NCI-H2171 treated with DMSO at 0.1 percent for 48 hours (cell line): Measurements from ENCODE around the gene PRPF31.
"Not testable (repeated sequence)": the region's sequence is repeated elsewhere in the genome, so short reads cannot be mapped to it uniquely, and the experiment has no call there.

Source experiments
- DNase-seq: peaks from one replicate; lab custom pipeline; 2025; lab: John Stamatoyannopoulos, UW

Gene PRPF31

GRCh38 chr19:54164369-54165068, 49.0 kb downstream of the PRPF31 start:
- DNase-seq, result no peak

GRCh38 chr19:54165222-54165621, 49.7 kb downstream of the PRPF31 start:
- no peak for DNase-seq

- DNase-seq, result peak; percentile 63
These were observed 52.8 kb downstream of the PRPF31 start for GRCh38 chr19:54168174-54168917.

- DNase-seq, result no peak
These were observed 53.7 kb downstream of the PRPF31 start for GRCh38 chr19:54169149-54169740.

GRCh38 chr19:54171736-54172431, 56.3 kb downstream of the PRPF31 start:
- DNase-seq, result not testable (repeated sequence)

GRCh38 chr19:54172471-54173358, 57.2 kb downstream of the PRPF31 start, which contains the start of gene TMC4:
Gene TMC4, minus strand, starts transcription at chr19:54173160. Its CDS starts 43 bp downstream, at chr19:54173117.
- DNase-seq, result peak; percentile 34

GRCh38 chr19:54173359-54173699, 57.8 kb downstream of the PRPF31 start:
- DNase-seq, result no peak

- no peak for DNase-seq
These were observed 58.6 kb downstream of the PRPF31 start for GRCh38 chr19:54173951-54174834.

- peak; percentile 61 for DNase-seq
These were observed 63.2 kb downstream of the PRPF31 start for GRCh38 chr19:54178581-54179261.

GRCh38 chr19:54179262-54179852, 63.8 kb downstream of the PRPF31 start:
- no peak for DNase-seq

GRCh38 chr19:54179921-54180461, 64.4 kb downstream of the PRPF31 start:
- DNase-seq, result no peak

GRCh38 chr19:54180691-54181091, 65.1 kb downstream of the PRPF31 start:
- no peak for DNase-seq
